Endodermal cell (in vitro differentiated cells): Measurements from ENCODE around the gene TSPAN4. TPM values are rescaled to one million over a fixed set of nuclear protein-coding genes. Genes with fewer than 3 reads are reported as not detected.

Experiments
- DNase-seq: peaks from one replicate; pipeline ENCODE4 v3.0.0-alpha.2; 2017
- H3K27ac ChIP-seq: 2 replicates; pipeline ENCODE4 v1.5.1; 2013; ENCODE audit warnings: mild to moderate bottlenecking, low read depth, low read length, moderate library complexity
- H3K27me3 ChIP-seq: 2 replicates; pipeline ENCODE4 v1.6.1; 2013; ENCODE audit warnings: mild to moderate bottlenecking, low read length, moderate library complexity; ENCODE audit not compliant: insufficient read depth, control insufficient read depth, poor library complexity, severe bottlenecking
- H3K36me3 ChIP-seq: 2 replicates; pipeline ENCODE4 v1.7.0; 2013; ENCODE audit warnings: mild to moderate bottlenecking, low read length, moderate library complexity; ENCODE audit not compliant: control insufficient read depth, insufficient read depth
- H3K4me1 ChIP-seq: one replicate; pipeline ENCODE4 v1.7.0; 2013; ENCODE audit warnings: low read length; ENCODE audit not compliant: control insufficient read depth, insufficient read depth
- H3K4me3 ChIP-seq: 2 replicates; pipeline ENCODE4 v1.5.1; 2013; ENCODE audit warnings: mild to moderate bottlenecking, low read length, moderate library complexity
- H3K9ac ChIP-seq: 2 replicates; pipeline ENCODE4 v1.6.1; 2013; ENCODE audit warnings: mild to moderate bottlenecking, low read length, moderate library complexity; ENCODE audit not compliant: poor library complexity, severe bottlenecking; ENCODE audit errors: extremely low read depth
- H3K9me3 ChIP-seq: 2 replicates; pipeline ENCODE4 v1.6.1; 2013; ENCODE audit warnings: mild to moderate bottlenecking, low read length, moderate library complexity; ENCODE audit not compliant: control insufficient read depth
- H3K27ac Mint-ChIP-seq: 2 replicates; pipeline ENCODE4 v1.8.0; 2020; ENCODE audit warnings: mixed read lengths
- H3K27me3 Mint-ChIP-seq: 2 replicates; pipeline ENCODE4 v1.8.0; 2021; ENCODE audit warnings: mild to moderate bottlenecking, mixed read lengths; ENCODE audit not compliant: insufficient read depth
- H3K36me3 Mint-ChIP-seq: 2 replicates; pipeline ENCODE4 v1.8.0; 2020; ENCODE audit warnings: low read depth, mixed read lengths
- H3K4me1 Mint-ChIP-seq: 2 replicates; pipeline ENCODE4 v1.8.0; 2020; ENCODE audit warnings: mixed read lengths
- H3K4me3 Mint-ChIP-seq: 2 replicates; pipeline ENCODE4 v1.8.0; 2020; ENCODE audit warnings: mild to moderate bottlenecking, moderate library complexity, mixed read lengths
- H3K9me3 Mint-ChIP-seq: 2 replicates; pipeline ENCODE4 v1.8.0; 2020; ENCODE audit warnings: mild to moderate bottlenecking, mixed read lengths
- WGBS, 2 experiments: methylation state at CpG; one replicate each; pipeline versions ENCODE4 v1.1.5 to v1.1.7; 2013; ENCODE audit warnings: missing lambda C conversion rate in 2 of 2, mixed read lengths in 1 of 2; ENCODE audit not compliant: insufficient coverage in 1 of 2, insufficient read length in 1 of 2; 5-methylcytosine and 5-hydroxymethylcytosine counted together
- total RNA-seq, 2 donors: library from RNA; stranded (reverse); fragmentation: NEBNext Ultra II Directional in 1 of 2; extraction: Animal tissue kit (Norgen Biotek cat#: 25700) in 1 of 2; gene quantifications; 2 replicates in 1 of 2; 3 replicates in 1 of 2; pipeline ENCODE4 v1.2.1, GENCODE V29; 2021
- TF ChIP-seq, protein P1 (sequence below): fragments of 200-600 bp; sonication (generic); conservative IDR thresholded peaks from 2 replicates; pipeline ENCODE4 v1.5.0; 2021; ENCODE audit warnings: antibody characterized with exemption, mild to moderate bottlenecking

Gene TSPAN4
- total RNA-seq, 2 donors from 2014 or later, result 56.8 to 71.1 TPM

DNA sequence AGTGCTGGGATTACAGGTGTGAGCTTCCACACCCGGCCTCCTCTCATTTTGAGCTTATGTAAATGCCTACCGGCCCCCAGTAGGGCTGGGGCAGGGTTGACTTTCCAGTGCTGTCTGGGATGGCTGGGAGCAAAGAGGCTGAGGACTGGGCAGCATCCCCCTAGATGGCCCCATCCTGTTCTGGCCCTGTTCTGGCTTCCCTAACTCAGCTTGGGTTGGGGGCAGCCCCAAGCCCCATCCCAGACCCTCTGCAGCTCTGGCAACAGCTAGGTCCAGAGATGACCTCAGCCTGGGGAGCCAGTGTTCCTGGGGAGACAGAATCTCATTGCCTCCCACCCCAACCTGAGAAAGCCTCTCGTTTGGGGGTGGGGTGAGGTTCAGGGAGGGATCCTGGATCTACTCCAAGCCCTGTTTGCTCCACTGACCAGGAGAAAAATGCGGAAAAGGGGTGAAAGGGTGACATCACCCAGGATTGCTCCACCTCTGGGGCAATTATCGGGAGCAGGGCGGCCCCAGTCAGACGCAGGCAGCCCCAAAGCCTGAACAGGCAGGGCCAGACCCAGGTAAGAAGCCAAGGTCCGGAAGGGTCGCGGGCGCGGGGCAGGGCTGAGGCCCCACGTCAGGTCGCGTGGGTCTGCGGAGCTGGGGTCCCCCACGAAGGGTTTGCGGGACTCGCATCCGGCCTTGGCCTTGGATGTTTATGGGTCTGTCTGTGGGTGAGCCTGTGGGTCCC lies 24.1 kb upstream of the TSPAN4 start, which contains the start of gene PNPLA2:
Gene PNPLA2, plus strand, starts transcription at position 519 of the 733 bp plus-strand sequence. CDS start 805 bp downstream, outside the sequence.
- WGBS, 2 experiments, result 67 to 71% methylated on average over 9 to 20 of the region's 20 CpGs
- H3K27me3 Mint-ChIP-seq, result no peaks in the 10 kb centered on the region
- H3K9me3 Mint-ChIP-seq, result no peaks in the 10 kb centered on the region
- no peaks in the 10 kb centered on the region for H3K4me1 Mint-ChIP-seq
- Histone ChIP-seq H3K27ac (no peak within 1 kb of the TSS), H3K4me3 (peak within 1 kb of the TSS; percentile 81), H3K27me3 (no peaks in the 10 kb centered on the region), H3K9me3 (no peaks in the 10 kb centered on the region), H3K36me3 (peaks cover 6% of the 10 kb centered on the region), H3K9ac (peak within 1 kb of the TSS; percentile 63), H3K4me1 (no peaks in the 10 kb centered on the region)
- peak within 1 kb of the TSS; percentile 70 for H3K4me3 Mint-ChIP-seq
- DNase-seq, result no peak
- peaks cover 9% of the 10 kb centered on the region for H3K36me3 Mint-ChIP-seq
- TF ChIP-seq, protein P1, sequence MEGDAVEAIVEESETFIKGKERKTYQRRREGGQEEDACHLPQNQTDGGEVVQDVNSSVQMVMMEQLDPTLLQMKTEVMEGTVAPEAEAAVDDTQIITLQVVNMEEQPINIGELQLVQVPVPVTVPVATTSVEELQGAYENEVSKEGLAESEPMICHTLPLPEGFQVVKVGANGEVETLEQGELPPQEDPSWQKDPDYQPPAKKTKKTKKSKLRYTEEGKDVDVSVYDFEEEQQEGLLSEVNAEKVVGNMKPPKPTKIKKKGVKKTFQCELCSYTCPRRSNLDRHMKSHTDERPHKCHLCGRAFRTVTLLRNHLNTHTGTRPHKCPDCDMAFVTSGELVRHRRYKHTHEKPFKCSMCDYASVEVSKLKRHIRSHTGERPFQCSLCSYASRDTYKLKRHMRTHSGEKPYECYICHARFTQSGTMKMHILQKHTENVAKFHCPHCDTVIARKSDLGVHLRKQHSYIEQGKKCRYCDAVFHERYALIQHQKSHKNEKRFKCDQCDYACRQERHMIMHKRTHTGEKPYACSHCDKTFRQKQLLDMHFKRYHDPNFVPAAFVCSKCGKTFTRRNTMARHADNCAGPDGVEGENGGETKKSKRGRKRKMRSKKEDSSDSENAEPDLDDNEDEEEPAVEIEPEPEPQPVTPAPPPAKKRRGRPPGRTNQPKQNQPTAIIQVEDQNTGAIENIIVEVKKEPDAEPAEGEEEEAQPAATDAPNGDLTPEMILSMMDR, result no peak
- no peak within 1 kb of the TSS for H3K27ac Mint-ChIP-seq

DNA sequence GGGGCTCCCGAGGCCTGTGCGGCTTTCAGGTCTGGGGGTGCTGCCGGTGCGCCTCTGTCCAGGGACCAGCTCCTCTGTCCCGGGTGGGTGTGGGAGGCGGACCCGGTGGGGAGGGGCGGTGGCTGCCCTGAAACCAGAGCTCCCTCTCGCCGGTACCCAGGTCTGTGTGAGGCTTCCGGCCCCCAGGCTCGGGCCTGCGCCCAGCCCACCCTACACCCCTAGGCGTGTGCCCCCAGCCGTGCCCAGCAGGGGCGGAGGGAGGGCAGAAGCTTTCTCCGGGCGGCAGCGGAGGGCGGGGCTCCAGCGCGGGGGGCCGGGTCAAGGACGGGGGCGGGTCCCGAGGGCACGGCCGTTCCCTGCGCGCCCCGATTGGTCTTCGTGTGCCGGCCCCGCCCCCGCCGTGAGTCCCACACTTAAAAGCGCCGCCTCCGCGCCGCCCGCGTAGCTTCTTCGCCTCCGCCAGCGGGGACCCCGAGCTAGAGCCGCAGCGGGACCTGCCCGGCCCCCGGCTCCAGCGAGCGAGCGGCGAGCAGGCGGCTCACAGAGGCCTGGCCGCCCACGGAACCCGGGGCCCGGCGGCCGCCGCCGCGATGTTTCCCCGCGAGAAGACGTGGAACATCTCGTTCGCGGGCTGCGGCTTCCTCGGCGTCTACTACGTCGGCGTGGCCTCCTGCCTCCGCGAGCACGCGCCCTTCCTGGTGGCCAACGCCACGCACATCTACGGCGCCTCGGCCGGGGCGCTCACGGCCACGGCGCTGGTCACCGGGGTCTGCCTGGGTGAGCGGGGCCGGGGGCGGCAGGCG lies 23.3 kb upstream of the TSPAN4 start:
- H3K9me3 Mint-ChIP-seq, result no peaks in the 10 kb centered on the region
- 0 to 4% methylated on average over 23 to 96 of the region's 96 CpGs for WGBS, 2 experiments

DNA sequence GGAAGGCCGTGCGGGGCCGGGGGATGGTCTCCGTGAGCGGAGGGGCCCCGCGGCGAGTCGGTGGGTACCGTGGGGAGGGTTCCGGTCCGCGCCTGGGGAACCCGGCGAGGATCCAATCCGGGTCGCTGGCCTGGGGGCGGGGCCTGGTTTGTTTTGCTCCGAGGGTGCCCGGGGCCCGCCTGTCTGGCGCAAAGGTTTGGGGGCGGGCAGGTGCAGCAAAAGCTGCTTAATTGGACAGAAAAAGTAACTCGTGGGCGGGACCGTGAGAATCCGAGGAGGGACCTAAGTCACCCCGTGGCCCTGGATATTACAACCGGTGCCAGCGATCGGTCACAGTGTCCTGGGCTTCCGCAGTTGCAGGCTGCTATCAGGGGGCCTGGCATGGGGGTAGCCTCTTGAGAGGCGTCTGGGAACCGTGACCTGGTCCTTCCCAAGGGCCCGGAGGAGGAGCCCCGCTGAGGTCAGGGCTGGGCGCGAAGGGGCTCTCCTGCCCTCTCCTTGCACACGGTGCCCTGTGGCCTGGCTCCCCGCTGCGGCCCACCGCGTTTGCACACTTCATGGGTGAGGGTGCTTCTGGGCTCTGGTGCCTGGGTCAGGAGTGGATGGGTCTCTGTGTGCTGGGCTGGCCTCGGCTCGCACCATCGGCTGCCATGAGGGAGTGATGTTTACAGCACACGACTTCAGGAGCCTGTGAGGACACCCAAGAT lies 22.6 kb upstream of the TSPAN4 start:
- H3K36me3 ChIP-seq, result no peaks in the 10 kb centered on the region
- peak; percentile 94 for DNase-seq
- H3K27ac ChIP-seq, result no peak overlapping the region
- peak overlapping the region; percentile 63 for H3K9ac ChIP-seq
- no peaks in the 10 kb centered on the region for H3K9me3 ChIP-seq
- no peaks in the 10 kb centered on the region for H3K9me3 Mint-ChIP-seq
- peaks cover 11% of the 10 kb centered on the region for H3K36me3 Mint-ChIP-seq
- peak overlapping the region; percentile 70 for H3K4me3 Mint-ChIP-seq
- peaks cover under 1% of the 10 kb centered on the region for H3K27me3 ChIP-seq
- H3K27me3 Mint-ChIP-seq, result no peaks in the 10 kb centered on the region
- WGBS, 2 experiments, result 12 to 22% methylated on average over 10 to 47 of the region's 47 CpGs
- H3K4me3 ChIP-seq, result peak overlapping the region; percentile 81
- no peaks in the 10 kb centered on the region for H3K4me1 ChIP-seq
- no peaks in the 10 kb centered on the region for H3K4me1 Mint-ChIP-seq
- TF ChIP-seq, protein P1, result no peak
- no peak overlapping the region for H3K27ac Mint-ChIP-seq

More for the DNA sequence above, 23.3 kb upstream of the TSPAN4 start:
- Mint-ChIP-seq H3K4me3 (peak overlapping the region; percentile 70), H3K27me3 (no peaks in the 10 kb centered on the region), H3K36me3 (peaks cover 6% of the 10 kb centered on the region), H3K27ac (no peak overlapping the region), H3K4me1 (no peaks in the 10 kb centered on the region)
- peak; percentile 96 for DNase-seq
- no peaks in the 10 kb centered on the region for H3K36me3 ChIP-seq
- no peak overlapping the region for H3K27ac ChIP-seq
- no peaks in the 10 kb centered on the region for H3K27me3 ChIP-seq
- no peaks in the 10 kb centered on the region for H3K9me3 ChIP-seq
- H3K4me3 ChIP-seq, result peak overlapping the region; percentile 81
- no peaks in the 10 kb centered on the region for H3K4me1 ChIP-seq
- H3K9ac ChIP-seq, result peak overlapping the region; percentile 63
- TF ChIP-seq, protein P1, result no peak
